ENCODE data around the gene BCR.

GRCh38 chr22:23351321-23351720, 171.0 kb downstream of the BCR start:
- TF ChIP-seq, protein P1, sequence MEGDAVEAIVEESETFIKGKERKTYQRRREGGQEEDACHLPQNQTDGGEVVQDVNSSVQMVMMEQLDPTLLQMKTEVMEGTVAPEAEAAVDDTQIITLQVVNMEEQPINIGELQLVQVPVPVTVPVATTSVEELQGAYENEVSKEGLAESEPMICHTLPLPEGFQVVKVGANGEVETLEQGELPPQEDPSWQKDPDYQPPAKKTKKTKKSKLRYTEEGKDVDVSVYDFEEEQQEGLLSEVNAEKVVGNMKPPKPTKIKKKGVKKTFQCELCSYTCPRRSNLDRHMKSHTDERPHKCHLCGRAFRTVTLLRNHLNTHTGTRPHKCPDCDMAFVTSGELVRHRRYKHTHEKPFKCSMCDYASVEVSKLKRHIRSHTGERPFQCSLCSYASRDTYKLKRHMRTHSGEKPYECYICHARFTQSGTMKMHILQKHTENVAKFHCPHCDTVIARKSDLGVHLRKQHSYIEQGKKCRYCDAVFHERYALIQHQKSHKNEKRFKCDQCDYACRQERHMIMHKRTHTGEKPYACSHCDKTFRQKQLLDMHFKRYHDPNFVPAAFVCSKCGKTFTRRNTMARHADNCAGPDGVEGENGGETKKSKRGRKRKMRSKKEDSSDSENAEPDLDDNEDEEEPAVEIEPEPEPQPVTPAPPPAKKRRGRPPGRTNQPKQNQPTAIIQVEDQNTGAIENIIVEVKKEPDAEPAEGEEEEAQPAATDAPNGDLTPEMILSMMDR (IDR thresholded peaks at IDR 0.05; ENCODE audit: poor library complexity, severe bottlenecking), result no peak
- no peak for TF ChIP-seq MXI1 (conservative IDR thresholded peaks at IDR 0.05; ENCODE audit: poor library complexity, severe bottlenecking)
- TF ChIP-seq EP300 (conservative IDR thresholded peaks at IDR 0.05; ENCODE audit: poor library complexity, severe bottlenecking), result no peak
- no peak for TF ChIP-seq RAD21 (conservative IDR thresholded peaks at IDR 0.05)
- no peak for TF ChIP-seq EZH2 (IDR thresholded peaks at IDR 0.05; ENCODE audit: borderline replicate concordance, insufficient read depth, low read length, poor library complexity, severe bottlenecking)
- TF ChIP-seq TAF1 (IDR thresholded peaks at IDR 0.05; ENCODE audit: low read depth), result no peak
